ENCODE data around the gene PRELID1. TPM values are rescaled to one million over a fixed set of nuclear protein-coding genes. Genes with fewer than 3 reads are reported as not detected.
A peak's percentile ranks its signal among the peaks of the same experiment; 100 is the strongest.

The PRELID1 gene
- total RNA-seq, 2 experiments from 2014 or later, result 33.1 to 35.0 TPM

DNA sequence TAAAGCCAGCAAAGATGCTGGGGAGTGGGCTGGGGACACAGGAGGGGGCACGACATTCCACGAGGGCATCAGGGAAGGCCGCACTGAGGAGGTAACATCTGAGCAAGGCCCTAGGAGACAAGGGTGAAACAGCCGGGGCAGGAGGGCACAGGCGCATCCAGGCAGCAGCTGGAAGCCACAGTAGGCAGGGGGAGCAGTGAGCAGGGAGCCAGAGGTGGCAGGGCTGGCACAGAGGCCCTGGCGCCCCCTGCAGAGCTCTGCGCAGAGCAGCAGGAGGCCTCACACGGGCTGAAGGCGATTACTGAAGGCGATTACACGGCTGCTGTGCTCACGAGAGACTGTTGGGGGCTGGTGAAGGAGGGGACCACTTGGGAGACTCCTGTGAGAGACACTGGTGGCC, 32.5 kb downstream of the PRELID1 start:
- no peaks in the 10 kb centered on the region for H3K27me3 ChIP-seq (ENCODE audit: control insufficient read depth in 1 of 2, insufficient read depth in 2 of 2, low read length in 2 of 2)
- Mint-ChIP-seq H3K27ac (peak overlapping the region; percentile 12), H3K4me3 (no peak overlapping the region), H3K9me3 (no peaks in the 10 kb centered on the region), H3K27me3 (no peaks in the 10 kb centered on the region), H3K4me1 (ENCODE audit: low read depth) (peaks cover 10% of the 10 kb centered on the region), H3K36me3 (ENCODE audit: low read depth) (peaks cover 77% of the 10 kb centered on the region)
- H3K9me3 ChIP-seq (ENCODE audit: control insufficient read depth in 1 of 2, insufficient read depth in 1 of 2, low read length in 2 of 2), result no peaks in the 10 kb centered on the region
- peak in 2 of 14 experiments; percentile 47 to 54 for DNase-seq
- H3K36me3 ChIP-seq (ENCODE audit: insufficient read depth, low read length), result peaks cover 89% of the 10 kb centered on the region
- ChIA-PET CTCF (interaction anchor here (1.0 kb wide), 1 partner anchor 11 kb away, joined by 3 read pairs; no protein-coding TSS in a partner anchor), POLR2A (no interaction called here)
- H3K4me3 ChIP-seq (ENCODE audit: low read length), result no peak overlapping the region
- peak; percentile 74 for ATAC-seq (ENCODE audit: poor library complexity)
- intact Hi-C loops (cut with DNase I, micrococcal nuclease), result no loop called here
- H3K27ac ChIP-seq (ENCODE audit: low read depth in 1 of 2, low read length in 2 of 2), result no peak overlapping the region
- H3K4me1 ChIP-seq (ENCODE audit: insufficient read depth, low read length), result peaks cover 6% of the 10 kb centered on the region
- no peak for TF ChIP-seq CTCF (IDR thresholded peaks at IDR 0.05)

DNA sequence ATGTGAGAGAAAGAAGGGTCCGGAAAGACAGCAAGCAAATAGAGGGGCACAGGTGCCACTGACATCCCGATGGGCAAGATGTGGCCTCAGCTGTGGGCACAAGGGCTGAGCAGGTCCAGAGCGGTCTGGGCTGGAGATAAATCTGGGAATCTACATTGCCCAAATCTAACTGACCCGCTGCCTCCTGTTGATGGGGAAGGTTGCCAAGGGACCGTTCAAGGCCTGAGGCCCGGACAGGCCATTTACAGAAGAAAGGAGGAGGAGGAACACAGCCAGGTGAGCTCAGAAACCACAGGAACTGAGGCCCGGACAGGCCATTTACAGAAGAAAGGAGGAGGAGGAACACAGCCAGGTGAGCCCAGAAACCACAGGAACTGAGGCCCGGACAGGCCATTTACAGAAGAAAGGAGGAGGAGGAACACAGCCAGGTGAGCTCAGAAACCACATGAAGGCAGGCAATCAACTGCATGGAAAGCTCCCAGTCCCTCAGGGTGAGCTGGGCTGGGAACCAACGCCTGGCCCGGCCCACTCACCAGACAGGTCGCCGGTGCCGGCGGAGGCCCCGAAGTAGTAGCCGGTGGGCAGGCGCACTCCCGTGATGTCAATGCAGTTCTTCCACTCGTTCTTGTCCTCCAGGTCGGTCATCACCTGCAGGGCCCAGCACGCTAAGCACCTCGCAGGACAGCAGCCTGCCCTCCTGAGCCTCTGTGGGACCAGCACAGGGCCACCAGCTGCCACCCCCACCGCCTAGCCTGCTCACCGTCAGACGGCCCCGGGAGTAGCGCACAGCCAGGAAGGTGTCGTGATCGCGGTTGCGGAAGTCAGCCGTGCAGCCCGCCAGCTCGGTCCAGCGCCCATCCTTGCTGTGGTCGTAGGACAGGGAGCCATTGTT, 33.2 kb downstream of the PRELID1 start:
- ATAC-seq (ENCODE audit: poor library complexity) (no peak), DNase-seq (no peak)
- Histone ChIP-seq H3K36me3 (ENCODE audit: insufficient read depth, low read length) (peaks cover 89% of the 10 kb centered on the region), H3K27me3 (ENCODE audit: control insufficient read depth in 1 of 2, insufficient read depth in 2 of 2, low read length in 2 of 2) (no peaks in the 10 kb centered on the region), H3K9me3 (ENCODE audit: control insufficient read depth in 1 of 2, insufficient read depth in 1 of 2, low read length in 2 of 2) (no peaks in the 10 kb centered on the region), H3K4me3 (ENCODE audit: low read length) (no peak overlapping the region), H3K27ac (ENCODE audit: low read depth in 1 of 2, low read length in 2 of 2) (no peak overlapping the region), H3K4me1 (ENCODE audit: insufficient read depth, low read length) (peaks cover 6% of the 10 kb centered on the region)
- no peaks in the 10 kb centered on the region for H3K9me3 Mint-ChIP-seq
- H3K36me3 Mint-ChIP-seq (ENCODE audit: low read depth), result peaks cover 77% of the 10 kb centered on the region
- POLR2A ChIA-PET, result no interaction called here
- no peak overlapping the region for H3K4me3 Mint-ChIP-seq
- H3K27ac Mint-ChIP-seq, result peak overlapping the region; percentile 12
- no peak for TF ChIP-seq CTCF (IDR thresholded peaks at IDR 0.05)
- peaks cover 14% of the 10 kb centered on the region for H3K4me1 Mint-ChIP-seq (ENCODE audit: low read depth)
- CTCF ChIA-PET, result interaction anchor here (1.0 kb wide), 1 partner anchor 11 kb away, joined by 3 read pairs; no protein-coding TSS in a partner anchor
- intact Hi-C loops (cut with DNase I, micrococcal nuclease), result no loop called here
- no peaks in the 10 kb centered on the region for H3K27me3 Mint-ChIP-seq

DNA sequence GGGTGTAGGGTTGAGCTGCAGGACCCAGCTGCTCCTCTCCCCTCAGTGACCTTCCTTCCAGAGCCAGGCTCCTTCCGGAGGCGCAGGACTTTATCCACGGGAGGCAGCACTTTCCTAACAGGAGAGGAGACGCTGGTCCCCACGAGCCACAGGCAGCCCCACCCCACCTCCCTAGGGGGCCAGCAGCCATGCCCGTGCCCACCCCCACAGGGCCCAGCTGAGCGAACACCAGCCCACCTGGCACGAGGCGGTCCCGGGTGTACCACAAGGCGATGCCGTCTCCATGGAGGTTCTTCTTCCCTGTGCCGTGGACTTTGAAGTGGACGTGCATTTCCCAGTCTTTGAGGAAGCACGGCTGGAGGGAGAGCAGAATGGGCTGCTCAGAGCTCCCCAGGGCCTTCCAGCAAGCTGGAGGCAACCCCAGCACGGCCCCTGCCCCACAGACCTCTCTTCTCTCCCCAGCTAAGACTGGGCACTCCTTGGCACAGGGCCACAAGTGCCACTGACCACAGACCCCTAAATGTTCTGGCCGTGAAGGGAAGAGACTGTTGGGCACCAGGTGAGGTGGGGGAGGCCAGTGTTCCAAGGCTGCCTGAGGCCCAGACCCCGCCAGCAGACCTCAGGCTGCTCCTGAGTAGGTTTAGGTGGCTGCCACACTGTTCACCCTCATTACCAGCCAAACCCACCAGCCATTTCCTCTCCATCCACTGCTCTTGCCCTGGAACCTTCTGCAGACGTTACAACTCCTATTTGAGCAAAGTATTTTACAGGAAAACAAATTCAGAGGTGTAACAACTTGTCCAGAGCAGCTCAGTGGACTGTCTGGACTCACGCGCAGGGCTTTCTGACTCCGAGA, 34.9 kb downstream of the PRELID1 start:
- CTCF ChIA-PET, result no interaction called here
- Histone ChIP-seq H3K27me3 (ENCODE audit: control insufficient read depth in 1 of 2, insufficient read depth in 2 of 2, low read length in 2 of 2) (no peaks in the 10 kb centered on the region), H3K27ac (ENCODE audit: low read depth in 1 of 2, low read length in 2 of 2) (no peak overlapping the region), H3K9me3 (ENCODE audit: control insufficient read depth in 1 of 2, insufficient read depth in 1 of 2, low read length in 2 of 2) (no peaks in the 10 kb centered on the region), H3K36me3 (ENCODE audit: insufficient read depth, low read length) (peaks cover 88% of the 10 kb centered on the region), H3K4me1 (ENCODE audit: insufficient read depth, low read length) (peaks cover 6% of the 10 kb centered on the region), H3K4me3 (ENCODE audit: low read length) (no peak overlapping the region)
- peaks cover 18% of the 10 kb centered on the region for H3K4me1 Mint-ChIP-seq (ENCODE audit: low read depth)
- DNase-seq (no peak), ATAC-seq (ENCODE audit: poor library complexity) (no peak)
- H3K36me3 Mint-ChIP-seq (ENCODE audit: low read depth), result peaks cover 75% of the 10 kb centered on the region
- no peak for TF ChIP-seq CTCF (IDR thresholded peaks at IDR 0.05)
- no peaks in the 10 kb centered on the region for H3K27me3 Mint-ChIP-seq
- H3K27ac Mint-ChIP-seq, result no peak overlapping the region
- no peaks in the 10 kb centered on the region for H3K9me3 Mint-ChIP-seq
- POLR2A ChIA-PET, result no interaction called here
- intact Hi-C loops (cut with DNase I, micrococcal nuclease), result no loop called here
- no peak overlapping the region for H3K4me3 Mint-ChIP-seq
